CD4-positive, alpha-beta T cell treated with Interleukin-17A for 1 hour (primary cell): ENCODE data around the gene RAB3IL1.
A peak's percentile ranks its signal among the peaks of the same experiment; 100 is the strongest.

Experiments
- DNase-seq: peaks from one replicate; pipeline ENCODE4 v3.0.0-alpha.2; 2020

RAB3IL1 gene

DNA sequence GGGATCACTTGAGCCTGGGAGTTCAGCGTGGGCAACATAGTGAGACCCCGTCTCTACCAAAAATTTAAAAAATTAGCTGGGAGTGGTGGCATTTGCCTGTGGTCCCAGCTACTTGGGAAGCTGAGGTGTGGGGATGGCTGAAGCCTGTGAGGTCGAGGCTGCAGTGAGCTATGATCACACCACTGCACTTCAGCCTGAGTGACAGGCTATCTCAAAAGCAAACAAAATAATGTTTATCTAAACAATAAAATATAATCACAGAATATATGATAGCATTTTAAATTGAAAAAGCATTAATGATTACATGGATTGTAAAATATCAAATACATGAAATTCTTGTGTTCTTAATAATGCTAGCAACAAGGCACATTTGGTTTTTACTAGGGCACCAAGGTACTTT, 35.5 kb upstream of the RAB3IL1 start:
- DNase-seq, result no peak

DNA sequence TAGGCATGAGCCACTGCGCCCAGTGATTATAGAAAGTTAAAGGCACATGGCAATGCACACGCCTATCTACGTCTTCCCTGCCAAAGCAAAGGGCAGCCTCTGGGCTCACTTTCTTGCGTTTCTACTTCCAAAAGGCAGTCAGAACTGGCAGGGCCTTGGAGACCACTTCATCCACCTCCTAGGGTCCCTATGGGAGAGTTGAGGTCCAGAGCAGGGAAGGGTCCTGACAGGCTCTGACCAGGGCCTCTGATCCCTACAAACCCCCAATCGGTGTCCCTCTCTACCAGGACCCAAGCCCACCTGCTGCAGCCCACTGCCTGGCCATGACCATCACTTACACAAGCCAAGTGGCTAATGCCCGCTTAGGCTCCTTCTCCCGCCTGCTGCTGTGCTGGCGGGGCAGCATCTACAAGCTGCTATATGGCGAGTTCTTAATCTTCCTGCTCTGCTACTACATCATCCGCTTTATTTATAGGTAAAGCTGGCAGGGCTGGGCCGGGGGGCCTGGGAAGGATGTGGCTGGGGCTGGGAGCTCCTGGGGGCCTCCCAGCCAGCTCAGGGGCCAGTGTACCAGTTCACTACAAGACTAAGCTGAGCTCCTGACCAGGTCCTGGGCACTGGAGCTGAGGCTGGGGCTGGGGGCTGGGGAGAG, 34.2 kb upstream of the RAB3IL1 start:
- no peak for DNase-seq

DNA sequence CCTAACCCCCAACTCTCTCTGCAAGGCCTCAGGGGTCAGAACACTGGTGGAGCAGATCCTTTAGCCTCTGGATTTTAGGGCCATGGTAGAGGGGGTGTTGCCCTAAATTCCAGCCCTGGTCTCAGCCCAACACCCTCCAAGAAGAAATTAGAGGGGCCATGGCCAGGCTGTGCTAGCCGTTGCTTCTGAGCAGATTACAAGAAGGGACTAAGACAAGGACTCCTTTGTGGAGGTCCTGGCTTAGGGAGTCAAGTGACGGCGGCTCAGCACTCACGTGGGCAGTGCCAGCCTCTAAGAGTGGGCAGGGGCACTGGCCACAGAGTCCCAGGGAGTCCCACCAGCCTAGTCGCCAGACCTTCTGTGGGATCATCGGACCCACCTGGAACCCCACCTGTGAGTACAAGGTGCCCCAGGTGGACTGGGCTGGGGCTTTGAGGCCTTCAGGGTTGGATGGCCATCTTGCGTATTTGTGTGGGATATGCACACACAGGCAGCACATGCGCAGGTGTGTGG, 32.7 kb upstream of the RAB3IL1 start, which contains the start of gene BEST1:
Gene BEST1 (plus strand): TSS at position 317 of the 513 bp plus-strand sequence. CDS start 1,456 bp downstream, outside the sequence.
- no peak for DNase-seq

DNA sequence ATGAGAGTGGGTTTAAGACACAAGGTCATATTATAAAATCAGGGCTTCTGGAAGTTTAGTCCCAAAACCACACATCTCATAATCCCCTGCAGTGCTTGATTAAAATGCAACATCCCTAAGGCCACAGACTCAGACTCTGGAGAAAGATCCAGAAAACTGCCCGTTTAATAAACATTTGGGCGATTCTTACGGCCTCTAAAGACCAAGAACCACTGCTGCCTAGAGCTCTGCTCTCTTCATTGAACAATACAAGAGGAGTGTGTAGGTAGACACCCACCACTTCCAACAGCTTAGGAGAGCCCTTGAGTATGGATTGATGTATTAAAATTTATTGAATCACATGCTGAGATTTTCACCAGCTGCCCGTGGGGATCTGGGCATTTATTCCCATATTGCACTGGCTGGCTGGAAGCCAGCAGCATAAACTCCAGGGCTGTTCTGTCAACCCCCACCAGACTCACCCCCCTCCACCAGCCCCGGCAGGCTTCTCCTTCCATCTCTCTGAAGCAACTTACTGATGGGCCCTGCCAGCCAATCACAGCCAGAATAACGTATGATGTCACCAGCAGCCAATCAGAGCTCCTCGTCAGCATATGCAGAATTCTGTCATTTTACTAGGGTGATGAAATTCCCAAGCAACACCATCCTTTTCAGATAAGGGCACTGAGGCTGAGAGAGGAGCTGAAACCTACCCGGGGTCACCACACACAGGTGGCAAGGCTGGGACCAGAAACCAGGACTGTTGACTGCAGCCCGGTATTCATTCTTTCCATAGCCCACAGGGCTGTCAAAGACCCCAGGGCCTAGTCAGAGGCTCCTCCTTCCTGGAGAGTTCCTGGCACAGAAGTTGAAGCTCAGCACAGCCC, 32.0 kb upstream of the RAB3IL1 start:
- DNase-seq, result peak; percentile 21

DNA sequence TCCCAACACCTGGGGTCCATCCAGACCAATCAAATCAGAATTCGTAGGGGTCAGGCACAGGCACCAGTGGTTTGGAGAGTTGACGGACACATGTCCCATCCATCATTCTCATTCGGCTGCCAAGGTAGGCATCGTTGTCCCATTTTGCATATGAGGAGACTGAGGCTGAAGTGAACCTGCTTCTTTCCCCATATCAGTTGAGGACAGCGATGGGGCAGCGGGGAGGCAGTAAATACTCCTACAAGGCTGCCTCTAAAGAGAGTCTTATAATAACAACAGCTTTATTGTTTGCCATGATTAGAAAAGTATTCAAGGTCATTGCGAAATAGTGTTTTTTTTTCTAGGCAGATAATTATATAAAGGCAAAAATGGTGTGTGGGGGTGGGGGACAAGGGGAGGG, 31.1 kb upstream of the RAB3IL1 start:
- no peak for DNase-seq

DNA sequence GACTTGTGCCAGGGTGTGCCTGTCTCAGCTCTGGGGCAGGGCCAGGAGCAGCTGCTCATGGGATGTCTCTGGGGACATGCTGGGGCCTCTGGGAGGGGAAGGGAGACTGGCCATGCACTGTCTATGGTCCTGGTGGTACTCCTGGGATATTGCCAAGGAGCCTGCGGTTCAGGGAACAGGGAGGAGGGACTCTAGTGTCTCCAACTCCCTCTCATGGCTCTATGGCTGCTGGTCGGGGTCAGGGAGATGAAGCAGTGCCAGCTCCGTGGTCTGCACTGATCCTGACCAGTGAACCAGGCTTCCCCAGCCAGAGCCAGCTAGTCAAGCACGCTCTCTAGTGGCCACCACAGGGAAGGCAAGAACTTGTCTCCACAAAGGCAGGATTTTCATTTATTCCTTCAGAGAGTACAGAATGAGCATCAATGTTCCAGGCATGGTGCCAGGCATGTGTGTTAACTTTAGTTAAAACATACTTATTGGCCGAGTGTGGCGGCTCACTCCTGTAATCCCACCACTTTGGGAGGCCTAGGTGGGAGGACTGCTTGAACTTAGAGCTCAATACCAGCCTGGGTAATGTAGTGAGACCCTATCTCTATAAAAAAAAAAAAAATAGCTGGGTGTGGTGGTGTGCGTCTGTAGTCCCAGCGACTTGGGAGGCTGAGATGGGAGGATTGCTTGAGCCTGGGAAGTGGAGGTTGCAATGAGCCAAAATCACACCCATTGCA, 30.3 kb upstream of the RAB3IL1 start:
- peak; percentile 72 for DNase-seq

DNA sequence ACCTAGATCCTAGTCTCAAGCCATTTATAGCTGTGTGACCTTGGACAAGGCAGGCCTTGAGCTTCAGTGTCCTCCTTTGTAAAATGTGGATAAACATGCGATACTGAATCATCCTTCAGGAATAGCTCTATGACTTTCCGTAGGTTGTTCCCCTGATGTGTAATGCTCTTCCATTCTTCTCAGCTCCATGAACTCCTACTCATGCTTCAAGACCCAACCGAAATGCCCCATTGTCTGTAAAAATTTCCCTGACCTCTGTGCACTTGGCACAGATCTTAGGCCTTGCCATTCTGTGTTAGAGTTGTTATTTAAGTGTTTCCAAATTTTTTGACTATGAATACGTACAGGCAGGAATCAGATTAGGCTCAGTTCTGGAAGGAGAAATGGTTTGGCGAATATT, 29.5 kb upstream of the RAB3IL1 start:
- no peak for DNase-seq

DNA sequence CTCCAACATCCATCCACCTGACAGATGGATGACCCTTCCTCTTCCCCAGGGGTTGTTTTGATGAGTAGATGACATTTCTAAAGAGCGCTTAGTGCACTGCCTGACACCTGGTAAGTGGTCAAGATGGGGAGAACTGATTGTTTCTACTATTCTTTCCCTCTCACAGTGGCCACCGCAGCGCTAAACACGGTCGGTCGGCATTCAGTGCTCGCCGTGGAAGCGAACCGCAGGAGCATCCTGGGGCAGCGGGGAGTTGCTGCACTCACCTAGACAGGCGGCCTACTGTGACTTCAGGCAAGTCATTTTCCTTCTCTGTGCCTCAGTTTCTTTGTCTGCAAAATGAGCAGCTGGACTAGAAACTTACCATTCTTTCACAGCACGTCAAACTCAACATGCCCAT, 27.8 kb upstream of the RAB3IL1 start:
- DNase-seq, result no peak

DNA sequence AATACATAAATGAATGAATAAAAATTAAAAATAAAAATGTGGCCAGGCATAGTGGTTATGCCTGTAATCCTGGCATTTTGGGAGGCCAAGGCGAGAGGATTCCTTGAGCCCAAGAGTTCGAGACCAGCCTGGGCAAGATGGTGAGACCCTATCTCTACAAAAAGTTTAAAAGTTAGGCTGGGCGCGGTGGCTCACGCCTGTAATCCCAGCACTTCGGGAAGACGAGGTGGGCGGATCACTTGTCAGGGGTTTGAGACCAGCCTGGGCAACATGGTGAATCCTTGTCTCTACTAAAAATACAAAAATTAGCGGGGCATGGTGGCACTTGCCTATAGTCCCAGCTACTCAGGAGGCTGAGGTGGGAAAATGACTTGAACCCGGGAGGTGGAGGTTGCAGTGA, 23.1 kb upstream of the RAB3IL1 start:
- no peak for DNase-seq

DNA sequence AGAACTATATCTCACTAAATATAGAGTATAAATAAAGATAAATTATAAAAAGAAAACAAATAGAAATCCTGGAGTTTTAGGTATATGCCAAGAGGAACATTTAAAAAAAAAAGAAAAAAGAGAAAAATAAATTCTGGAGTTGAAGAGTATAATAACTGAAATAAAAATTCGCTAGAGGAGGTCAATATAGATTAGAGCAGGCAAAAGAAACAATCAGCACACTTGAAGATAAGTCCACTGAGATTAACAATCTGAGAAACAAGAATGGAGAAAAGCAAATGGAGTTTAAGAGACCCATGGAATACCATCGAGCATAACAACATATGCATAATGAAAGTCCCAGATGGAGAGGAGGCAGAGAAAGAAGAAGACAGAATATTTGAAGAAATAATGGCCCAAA, 18.5 kb upstream of the RAB3IL1 start:
- DNase-seq, result no peak

DNA sequence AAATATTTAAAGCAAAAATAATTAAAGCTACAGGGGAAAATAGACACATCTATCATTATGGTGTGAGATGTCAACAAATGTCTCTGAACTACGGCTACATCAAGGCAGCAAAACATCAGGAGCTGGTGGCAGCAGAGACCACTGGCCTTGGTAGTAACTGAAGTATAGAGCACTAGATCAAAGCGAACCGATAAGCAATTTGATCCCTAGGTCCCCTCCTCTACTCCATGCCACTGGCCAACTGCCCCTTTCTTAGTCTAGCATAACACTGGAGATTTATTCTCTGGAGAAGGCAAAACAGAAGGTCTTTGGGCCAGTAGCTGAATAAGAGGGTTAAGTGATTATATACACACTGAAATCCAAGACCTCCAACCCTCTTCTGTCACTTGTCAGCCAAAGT, 13.6 kb upstream of the RAB3IL1 start:
- no peak for DNase-seq

DNA sequence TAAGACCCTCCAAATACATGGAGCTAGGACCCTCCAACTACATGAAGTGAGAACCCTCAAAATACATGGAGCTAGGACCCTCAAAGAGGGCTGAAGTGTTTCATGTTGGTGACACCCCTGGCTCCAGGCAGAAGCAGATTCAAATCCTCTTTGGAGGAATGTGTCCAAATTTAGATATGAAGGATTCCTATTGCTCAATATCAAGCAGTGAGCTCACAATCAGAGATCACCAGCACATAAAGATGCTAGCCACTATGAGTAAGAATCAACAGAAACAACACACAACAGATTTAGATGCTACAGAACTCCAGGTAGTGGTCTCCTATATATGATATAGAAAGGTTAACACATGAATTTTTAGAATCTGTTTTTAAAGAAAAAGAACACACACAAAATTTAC, 11.2 kb upstream of the RAB3IL1 start:
- DNase-seq, result no peak

DNA sequence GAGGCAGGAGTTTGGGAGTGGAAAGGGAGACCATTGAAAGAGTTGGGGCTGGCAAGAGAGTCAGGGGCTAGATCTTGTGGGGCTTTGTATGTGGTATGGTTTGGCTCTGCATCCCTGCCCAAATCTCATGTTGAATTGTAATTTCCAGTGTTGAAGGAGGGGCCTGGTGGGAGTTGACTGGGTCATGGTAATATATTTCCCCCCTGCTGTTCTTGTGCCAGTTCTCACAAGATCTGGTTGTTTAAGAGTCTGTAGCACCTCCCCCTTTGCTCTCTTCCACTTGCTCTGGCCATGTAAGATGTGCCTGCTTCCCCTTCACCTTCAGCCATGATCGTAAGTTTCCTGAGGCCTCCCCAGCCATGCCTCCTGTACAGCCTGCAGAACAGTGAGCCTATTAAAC, 10.1 kb upstream of the RAB3IL1 start:
- no peak for DNase-seq

DNA sequence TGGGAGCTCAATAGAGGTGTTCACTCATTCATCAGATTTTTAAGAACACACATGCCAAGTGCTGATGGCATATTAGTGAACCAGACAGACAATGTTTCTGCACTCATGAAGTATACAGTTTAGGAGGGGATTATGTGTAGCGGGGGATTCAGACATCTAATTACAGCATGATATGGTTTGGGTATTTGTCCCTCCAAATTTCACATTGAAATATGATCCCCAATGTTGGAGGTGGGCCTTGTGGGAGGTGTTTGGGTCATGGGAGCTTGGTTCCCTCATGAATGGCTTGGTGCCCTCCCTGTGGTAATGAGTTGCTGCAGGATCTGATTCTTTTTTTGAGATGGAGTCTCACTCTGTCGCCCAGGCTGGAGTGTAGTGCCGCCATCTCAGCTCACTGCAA, 8.9 kb upstream of the RAB3IL1 start:
- no peak for DNase-seq

DNA sequence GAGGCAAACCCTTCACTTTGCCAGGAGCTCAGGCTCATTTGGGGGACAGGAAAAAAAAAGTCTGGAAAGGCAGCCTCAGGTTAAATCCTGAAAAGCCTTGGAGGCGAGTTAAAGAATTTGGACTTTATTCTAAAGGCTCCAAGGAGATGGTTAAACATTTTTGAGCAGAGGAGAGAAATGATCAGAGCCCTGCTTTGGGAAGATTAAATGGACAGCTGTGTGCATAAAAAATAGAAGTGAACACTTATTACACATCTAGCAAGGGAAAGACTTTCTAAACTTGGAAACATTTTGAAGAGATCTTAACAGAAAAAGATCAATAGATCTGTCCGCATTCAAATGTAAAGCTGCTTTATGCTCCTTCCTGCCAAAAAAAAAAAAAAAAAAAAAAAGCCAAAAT, 8.4 kb upstream of the RAB3IL1 start:
- DNase-seq, result no peak

DNA sequence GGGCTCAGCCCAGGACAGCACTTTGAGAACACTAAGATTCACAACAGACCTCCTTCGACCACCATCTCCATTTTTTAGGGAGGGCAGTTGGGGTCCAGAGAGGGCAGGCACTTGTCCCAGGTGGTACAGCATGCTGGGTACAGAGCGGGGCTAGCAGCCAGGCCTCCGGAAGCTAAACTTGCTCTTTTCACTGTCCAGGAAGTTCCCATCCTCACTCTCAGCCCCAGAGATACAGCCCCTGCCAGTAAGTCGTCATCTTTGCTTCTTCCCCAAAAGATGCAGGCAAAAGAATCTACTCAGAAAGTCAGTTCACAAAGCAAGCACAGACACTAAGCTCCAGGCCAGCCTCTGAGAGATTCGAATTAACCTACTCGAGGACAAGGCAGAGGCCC, 6.7 kb upstream of the RAB3IL1 start:
- DNase-seq, result no peak

DNA sequence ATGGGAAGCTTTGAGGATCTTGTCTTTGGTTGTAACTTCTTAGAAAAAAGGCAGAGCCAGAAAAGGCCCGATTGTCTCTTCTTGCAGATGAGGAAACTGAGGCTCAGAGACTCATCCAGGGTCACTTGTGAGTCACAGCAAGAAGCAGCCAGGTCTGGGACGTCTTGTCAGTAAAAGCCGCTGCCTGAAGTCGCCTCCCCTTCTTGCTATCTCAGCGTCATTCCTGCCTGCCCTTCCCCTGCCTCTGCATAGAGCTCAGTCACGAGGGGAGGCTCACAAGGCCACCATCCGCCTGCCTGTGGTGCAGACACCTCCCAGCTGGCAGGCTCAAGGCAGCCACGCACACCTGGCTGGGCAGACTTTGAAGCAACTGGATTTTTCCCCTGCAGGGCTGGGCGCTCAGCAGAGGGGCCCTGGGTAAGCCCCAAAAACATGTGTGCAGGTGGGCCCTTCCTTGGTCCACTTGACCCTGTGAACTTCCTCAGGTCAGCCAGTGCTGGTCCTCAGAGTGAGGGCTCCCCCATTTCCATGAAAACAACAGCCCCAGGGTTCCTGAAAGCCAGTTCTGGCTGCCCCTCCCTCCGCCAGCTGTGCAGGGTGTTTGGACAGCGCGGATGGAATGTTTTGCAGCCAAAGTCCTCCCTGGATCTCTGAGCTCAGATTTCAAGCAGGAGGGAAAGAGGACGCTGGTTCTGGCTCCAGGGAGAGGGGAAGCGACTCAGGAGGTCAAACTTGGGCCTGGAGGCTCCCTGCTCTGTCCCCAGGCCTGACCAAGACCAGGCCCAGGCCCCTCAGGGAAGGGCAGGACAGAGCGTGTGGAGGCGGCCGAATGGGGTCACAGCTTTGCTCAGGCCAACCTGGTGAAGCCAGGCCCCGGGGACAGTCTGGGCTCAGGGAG, 6.0 kb upstream of the RAB3IL1 start:
- DNase-seq, result no peak

DNA sequence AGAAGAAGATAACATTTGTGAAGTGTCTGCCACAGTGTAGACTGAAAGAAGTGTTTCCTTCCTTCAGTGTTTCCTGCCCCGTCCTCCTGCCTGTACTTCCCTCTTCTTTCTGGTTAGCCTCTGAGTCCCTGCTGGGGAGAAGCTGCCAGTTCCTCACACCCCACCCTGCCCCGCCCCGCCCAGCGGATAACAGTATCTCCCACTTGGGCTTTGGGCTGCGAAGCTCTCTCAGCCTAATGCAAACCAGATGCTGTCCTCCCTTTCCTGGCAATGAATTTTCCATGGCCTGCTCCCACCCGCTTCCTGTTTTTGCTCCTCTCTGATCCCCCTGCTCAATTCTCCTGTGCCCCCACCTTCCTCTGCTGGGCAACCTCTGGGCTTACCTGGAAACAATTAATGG, 5.2 kb upstream of the RAB3IL1 start:
- DNase-seq, result no peak

DNA sequence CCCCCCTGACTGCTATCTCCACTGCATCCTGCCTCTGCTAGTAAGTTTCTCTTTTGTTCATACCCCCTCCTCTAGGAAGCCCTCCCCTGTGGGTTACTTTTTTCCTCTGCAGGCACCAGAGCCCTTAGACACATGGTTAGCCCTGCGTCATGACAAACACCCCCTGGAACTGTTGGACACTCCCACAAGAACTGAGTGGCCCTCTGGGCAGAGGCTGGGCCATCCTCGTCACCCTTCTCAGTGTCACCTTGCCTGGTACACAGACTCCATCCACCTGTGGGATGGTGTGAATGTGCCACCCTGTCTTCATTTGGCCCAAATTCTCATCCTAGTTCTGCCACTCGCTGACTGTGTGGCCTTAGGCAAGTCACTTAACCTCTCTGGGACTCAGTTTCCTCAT, 4.1 kb upstream of the RAB3IL1 start:
- DNase-seq, result no peak

DNA sequence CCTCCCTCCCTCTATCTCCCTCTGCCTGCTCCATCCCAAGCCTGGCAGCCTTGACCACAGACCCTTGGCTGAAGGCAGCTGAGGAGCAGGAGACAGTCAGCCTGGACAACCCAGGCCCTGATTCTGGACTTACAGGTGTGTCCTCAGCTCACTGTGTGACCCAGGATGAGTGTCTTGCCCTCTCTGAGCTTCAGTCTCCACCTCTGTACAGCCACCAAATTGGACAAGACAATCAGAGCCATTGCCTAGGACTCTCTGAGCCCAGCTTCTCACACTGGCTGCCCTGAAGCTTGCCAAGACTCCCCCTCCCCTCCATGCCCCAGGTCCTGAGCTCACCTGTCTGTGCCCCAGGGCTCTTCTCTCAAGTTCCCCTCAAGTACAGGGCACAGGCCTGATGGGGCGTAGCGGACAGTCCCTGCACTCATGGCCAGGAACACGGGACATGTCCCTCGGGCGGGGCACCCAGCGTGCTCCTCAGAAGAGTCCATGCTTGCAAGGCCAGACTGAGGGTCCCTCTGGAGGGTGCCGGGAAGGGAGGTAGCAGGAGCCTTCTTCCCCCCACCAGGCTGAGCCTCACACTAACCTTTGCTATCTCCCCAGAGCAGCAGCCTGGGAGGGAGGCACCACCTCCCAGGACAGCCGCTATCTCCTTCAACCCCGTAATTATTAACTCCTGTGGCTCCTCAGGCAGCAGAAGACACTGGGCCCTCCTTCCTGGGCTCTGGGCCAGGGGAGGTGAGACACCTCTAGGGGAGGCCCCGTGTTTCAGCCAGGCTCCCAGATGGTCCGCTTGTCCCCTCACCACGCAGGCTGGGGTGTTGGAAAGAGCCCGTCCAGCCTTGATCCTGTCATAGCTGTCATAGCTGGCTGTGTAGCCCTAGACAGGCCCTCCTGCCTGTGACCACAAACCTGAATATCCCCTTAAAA, 2.6 kb upstream of the RAB3IL1 start:
- DNase-seq, result no peak

DNA sequence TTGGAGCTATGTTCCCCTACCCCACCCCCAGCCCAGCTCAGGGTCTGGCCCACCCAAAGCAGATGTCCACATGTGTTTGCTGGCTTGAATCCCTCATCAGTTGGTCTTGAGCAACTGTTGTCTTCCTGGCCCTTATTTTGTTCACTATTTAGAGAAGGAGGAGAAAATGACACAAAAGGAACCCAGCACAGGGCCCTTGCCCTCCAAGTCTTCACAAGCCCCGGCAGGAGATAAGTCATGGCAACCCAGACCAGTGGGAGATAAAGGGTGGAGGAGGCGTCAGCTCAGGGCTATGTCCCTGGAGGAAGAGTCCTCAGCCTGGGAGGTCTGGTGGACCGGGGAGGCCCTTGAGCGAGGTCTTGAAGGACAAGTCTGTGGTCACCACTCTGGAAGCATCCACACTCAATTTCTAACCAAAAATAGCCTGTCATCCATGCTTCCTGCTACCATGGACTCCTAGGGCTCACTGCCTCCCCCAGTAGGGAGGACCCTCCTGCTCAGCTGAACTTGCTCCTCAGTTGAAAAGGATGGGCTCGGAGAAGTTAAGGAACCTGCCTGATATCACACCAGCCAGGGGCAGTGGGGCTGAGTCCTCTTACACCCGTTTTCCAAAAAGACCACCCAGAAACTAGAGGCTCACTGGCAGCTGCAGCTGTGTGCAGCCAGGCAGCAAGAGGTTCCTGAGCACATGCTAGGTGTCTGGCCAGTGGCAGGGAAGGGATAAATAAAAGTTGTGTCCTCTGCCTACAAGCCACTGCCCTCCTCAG, 1.8 kb upstream of the RAB3IL1 start:
- no peak for DNase-seq
